ENCODE data around the gene GPALPP1. TPM values are rescaled to one million over a fixed set of nuclear protein-coding genes. Genes with fewer than 3 reads are reported as not detected.

Gene GPALPP1
- total RNA-seq, 2 experiments from 2014 or later = 25.0 to 26.9 TPM

GRCh38 chr13:44971656-44972595, 17.4 kb upstream of the GPALPP1 start:
- intact Hi-C loops (cut with micrococcal nuclease) = loop anchor here (10.0 kb wide), 1 partner anchor 1067 kb away; no protein-coding TSS in a partner anchor
- CTCF ChIA-PET = interaction anchor here (0.6 to 1.5 kb wide), 3 partner anchors 12 to 337 kb away, joined by 3 to 6 read pairs (median 3); no protein-coding TSS in a partner anchor
- H3K4me1 Mint-ChIP-seq (ENCODE audit: low read depth) = no peaks in the 10 kb centered on the region
- H3K9me3 Mint-ChIP-seq = no peaks in the 10 kb centered on the region
- H3K27me3 Mint-ChIP-seq (ENCODE audit: low read depth) = no peaks in the 10 kb centered on the region
- no peak for DNase-seq
- H3K36me3 Mint-ChIP-seq (ENCODE audit: low read depth) = peaks cover 10% of the 10 kb centered on the region
- H3K4me3 Mint-ChIP-seq = no peak overlapping the region
- H3K27ac Mint-ChIP-seq = no peak overlapping the region

GRCh38 chr13:44972956-44973581, 16.3 kb upstream of the GPALPP1 start:
- CTCF ChIA-PET = interaction anchor here (0.6 to 1.9 kb wide), 9 partner anchors 11 to 1925 kb away, joined by 3 to 7 read pairs (median 4); partner anchors contain the start of gene GPALPP1
- intact Hi-C loops (cut with micrococcal nuclease) = loop anchor here (1.0 to 10.0 kb wide), 2 partner anchors 336 to 1068 kb away; no protein-coding TSS in a partner anchor
- H3K4me1 Mint-ChIP-seq (ENCODE audit: low read depth) = no peaks in the 10 kb centered on the region

GRCh38 chr13:44974056-44974793, 15.1 kb upstream of the GPALPP1 start:
- H3K27ac Mint-ChIP-seq = no peak overlapping the region
- peaks cover 10% of the 10 kb centered on the region for H3K36me3 Mint-ChIP-seq (ENCODE audit: low read depth)
- CTCF ChIA-PET = interaction anchor here (0.6 to 1.9 kb wide), 10 partner anchors 10 to 495 kb away, joined by 3 to 7 read pairs (median 4); partner anchors contain the start of gene GPALPP1
- no peaks in the 10 kb centered on the region for H3K4me1 Mint-ChIP-seq (ENCODE audit: low read depth)
- intact Hi-C loops (cut with micrococcal nuclease) = loop anchor here (10.0 kb wide), 1 partner anchor 1069 kb away; no protein-coding TSS in a partner anchor
- H3K9me3 Mint-ChIP-seq = no peaks in the 10 kb centered on the region
- no peak for DNase-seq
- H3K27me3 Mint-ChIP-seq (ENCODE audit: low read depth) = no peaks in the 10 kb centered on the region
- no peak overlapping the region for H3K4me3 Mint-ChIP-seq

More at GRCh38 chr13:44972956-44973581, 16.3 kb upstream of the GPALPP1 start:
- H3K36me3 Mint-ChIP-seq (ENCODE audit: low read depth) = peaks cover 9% of the 10 kb centered on the region
- no peak for DNase-seq
- no peak overlapping the region for H3K27ac Mint-ChIP-seq
- H3K27me3 Mint-ChIP-seq (ENCODE audit: low read depth) = no peaks in the 10 kb centered on the region
- H3K4me3 Mint-ChIP-seq = no peak overlapping the region
- H3K9me3 Mint-ChIP-seq = no peaks in the 10 kb centered on the region

- no peaks in the 10 kb centered on the region for H3K27me3 Mint-ChIP-seq (ENCODE audit: low read depth)
- peaks cover 12% of the 10 kb centered on the region for H3K36me3 Mint-ChIP-seq (ENCODE audit: low read depth)
- CTCF ChIA-PET = no interaction called here
- no peak for DNase-seq
- no peak overlapping the region for H3K27ac Mint-ChIP-seq
- no peak overlapping the region for H3K4me3 Mint-ChIP-seq
- H3K9me3 Mint-ChIP-seq = no peaks in the 10 kb centered on the region
- no peaks in the 10 kb centered on the region for H3K4me1 Mint-ChIP-seq (ENCODE audit: low read depth)
- intact Hi-C loops (cut with micrococcal nuclease) = loop anchor here (10.0 kb wide), 1 partner anchor 1071 kb away; no protein-coding TSS in a partner anchor
Measured at GRCh38 chr13:44976196-44976595, 13.1 kb upstream of the GPALPP1 start.

- intact Hi-C loops (cut with micrococcal nuclease) = loop anchor here (10.0 kb wide), 1 partner anchor 1072 kb away; no protein-coding TSS in a partner anchor
- H3K36me3 Mint-ChIP-seq (ENCODE audit: low read depth) = peaks cover 12% of the 10 kb centered on the region
- H3K4me3 Mint-ChIP-seq = no peak overlapping the region
- no peak for DNase-seq
- H3K9me3 Mint-ChIP-seq = no peaks in the 10 kb centered on the region
- no peak overlapping the region for H3K27ac Mint-ChIP-seq
- H3K4me1 Mint-ChIP-seq (ENCODE audit: low read depth) = no peaks in the 10 kb centered on the region
- CTCF ChIA-PET = interaction anchor here (0.7 kb wide), 1 partner anchor 324 kb away, joined by 3 read pairs; no protein-coding TSS in a partner anchor
- H3K27me3 Mint-ChIP-seq (ENCODE audit: low read depth) = no peaks in the 10 kb centered on the region
Measured at GRCh38 chr13:44976949-44977583, 12.3 kb upstream of the GPALPP1 start.

- H3K4me3 Mint-ChIP-seq = no peak overlapping the region
- H3K4me1 Mint-ChIP-seq (ENCODE audit: low read depth) = peaks cover 5% of the 10 kb centered on the region
- no peaks in the 10 kb centered on the region for H3K9me3 Mint-ChIP-seq
- H3K27me3 Mint-ChIP-seq (ENCODE audit: low read depth) = no peaks in the 10 kb centered on the region
- no peak overlapping the region for H3K27ac Mint-ChIP-seq
- peaks cover 8% of the 10 kb centered on the region for H3K36me3 Mint-ChIP-seq (ENCODE audit: low read depth)
- DNase-seq = no peak
- intact Hi-C loops (cut with micrococcal nuclease) = loop anchor here (10.0 kb wide), 1 partner anchor 1074 kb away; no protein-coding TSS in a partner anchor
- CTCF ChIA-PET = interaction anchor here (0.6 to 0.9 kb wide), 2 partner anchors 9 to 94 kb away, joined by 3 read pairs; no protein-coding TSS in a partner anchor
Measured at GRCh38 chr13:44978328-44978727, 11.0 kb upstream of the GPALPP1 start.

GRCh38 chr13:44989941-44990340, 603 bp downstream of the GPALPP1 start:
- Mint-ChIP-seq H3K27me3 (ENCODE audit: low read depth) (no peaks in the 10 kb centered on the region), H3K27ac (peak overlapping the region; percentile 88), H3K4me3 (peak overlapping the region; percentile 98), H3K4me1 (ENCODE audit: low read depth) (peaks cover 59% of the 10 kb centered on the region), H3K9me3 (no peaks in the 10 kb centered on the region), H3K36me3 (ENCODE audit: low read depth) (peaks cover 13% of the 10 kb centered on the region)
- CTCF ChIA-PET = interaction anchor here (0.9 kb wide), 1 partner anchor 16 kb away, joined by 3 read pairs; no protein-coding TSS in a partner anchor
- peak; percentile 16 for DNase-seq
- intact Hi-C loops (cut with micrococcal nuclease) = loop anchor here (1.0 kb wide), 6 partner anchors 72 to 474 kb away; partner anchors contain the start of genes COG3, GTF2F2 and TPT1

GRCh38 chr13:45003417-45003816, 14.1 kb downstream of the GPALPP1 start:
- Mint-ChIP-seq H3K27ac (no peak overlapping the region), H3K4me3 (no peak overlapping the region), H3K9me3 (no peaks in the 10 kb centered on the region), H3K4me1 (ENCODE audit: low read depth) (no peaks in the 10 kb centered on the region), H3K27me3 (ENCODE audit: low read depth) (no peaks in the 10 kb centered on the region), H3K36me3 (ENCODE audit: low read depth) (peaks cover 14% of the 10 kb centered on the region)
- CTCF ChIA-PET = no interaction called here
- DNase-seq = no peak
- intact Hi-C loops (cut with micrococcal nuclease) = no loop called here

GRCh38 chr13:45004096-45004495, 14.8 kb downstream of the GPALPP1 start:
- intact Hi-C loops (cut with micrococcal nuclease) = no loop called here
- H3K36me3 Mint-ChIP-seq (ENCODE audit: low read depth) = peaks cover 16% of the 10 kb centered on the region
- H3K9me3 Mint-ChIP-seq = no peaks in the 10 kb centered on the region
- CTCF ChIA-PET = no interaction called here
- H3K27ac Mint-ChIP-seq = no peak overlapping the region
- no peak for DNase-seq
- no peaks in the 10 kb centered on the region for H3K27me3 Mint-ChIP-seq (ENCODE audit: low read depth)
- H3K4me1 Mint-ChIP-seq (ENCODE audit: low read depth) = no peaks in the 10 kb centered on the region
- H3K4me3 Mint-ChIP-seq = no peak overlapping the region

- no peaks in the 10 kb centered on the region for H3K27me3 Mint-ChIP-seq (ENCODE audit: low read depth)
- no peak overlapping the region for H3K4me3 Mint-ChIP-seq
- CTCF ChIA-PET = interaction anchor here (0.8 kb wide), 1 partner anchor 40 kb away, joined by 3 read pairs; no protein-coding TSS in a partner anchor
- no peaks in the 10 kb centered on the region for H3K4me1 Mint-ChIP-seq (ENCODE audit: low read depth)
- no peak overlapping the region for H3K27ac Mint-ChIP-seq
- no peak for DNase-seq
- peaks cover 29% of the 10 kb centered on the region for H3K36me3 Mint-ChIP-seq (ENCODE audit: low read depth)
- H3K9me3 Mint-ChIP-seq = no peaks in the 10 kb centered on the region
- intact Hi-C loops (cut with micrococcal nuclease) = no loop called here
Measured at GRCh38 chr13:45007225-45007624, 17.9 kb downstream of the GPALPP1 start.

- no peaks in the 10 kb centered on the region for H3K9me3 Mint-ChIP-seq
- no peaks in the 10 kb centered on the region for H3K27me3 Mint-ChIP-seq (ENCODE audit: low read depth)
- no peaks in the 10 kb centered on the region for H3K4me1 Mint-ChIP-seq (ENCODE audit: low read depth)
- DNase-seq = no peak
- intact Hi-C loops (cut with micrococcal nuclease) = no loop called here
- no peak overlapping the region for H3K4me3 Mint-ChIP-seq
- no peak overlapping the region for H3K27ac Mint-ChIP-seq
- peaks cover 27% of the 10 kb centered on the region for H3K36me3 Mint-ChIP-seq (ENCODE audit: low read depth)
- CTCF ChIA-PET = no interaction called here
Measured at GRCh38 chr13:45007823-45008222, 18.5 kb downstream of the GPALPP1 start.
